NCI-H460 (cell line): ENCODE results near the gene ENDOV. TPM values are rescaled to one million over a fixed set of nuclear protein-coding genes. Genes with fewer than 3 reads are reported as not detected.

Experiments
- DNase-seq: peaks from one replicate; pipeline ENCODE4 v3.0.0-alpha.2; 2016; ENCODE audit warnings: low read depth; ENCODE audit errors: extremely low read depth
- total RNA-seq: library from RNA; depleted of rRNA; stranded (reverse); fragments of >200 nt; shearing (Covaris generic); gene quantifications from 2 replicates; pipeline ENCODE4 v1.2.3, GENCODE V29; 2014

ENDOV gene
- total RNA-seq, 1 experiment from 2014 or later = 25.3 TPM

DNA sequence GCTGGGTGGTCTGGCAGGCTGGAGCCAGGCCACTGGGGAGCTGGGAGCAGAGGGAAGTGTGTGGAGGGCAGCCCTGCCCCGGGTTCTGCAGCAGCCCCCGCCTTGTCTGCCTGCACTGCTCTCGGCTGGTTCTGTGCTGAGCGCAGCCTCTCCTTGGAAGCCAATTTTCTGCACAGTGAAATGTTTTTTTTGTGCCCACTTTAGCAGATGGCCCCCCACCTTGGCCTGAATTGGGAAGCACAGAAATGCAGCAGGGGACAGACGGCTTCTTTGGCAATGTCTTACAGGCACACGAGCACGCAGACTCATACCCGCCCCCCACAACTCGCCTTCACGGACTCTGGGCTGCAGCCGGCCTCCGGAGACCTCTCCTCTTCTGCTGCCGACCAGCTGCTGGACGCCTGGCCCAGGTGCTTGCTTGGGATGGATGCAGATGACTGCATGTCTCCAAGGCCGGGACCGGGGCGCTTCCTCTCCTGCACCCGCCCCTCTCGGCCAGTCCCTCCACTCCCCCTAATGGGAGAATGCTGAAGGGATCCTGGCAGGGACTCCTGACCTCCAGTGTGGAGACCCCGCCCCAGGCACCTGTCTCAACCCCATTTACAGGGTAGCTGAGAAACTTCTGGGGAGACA lies 46.7 kb downstream of the ENDOV start:
- DNase-seq = no peak

DNA sequence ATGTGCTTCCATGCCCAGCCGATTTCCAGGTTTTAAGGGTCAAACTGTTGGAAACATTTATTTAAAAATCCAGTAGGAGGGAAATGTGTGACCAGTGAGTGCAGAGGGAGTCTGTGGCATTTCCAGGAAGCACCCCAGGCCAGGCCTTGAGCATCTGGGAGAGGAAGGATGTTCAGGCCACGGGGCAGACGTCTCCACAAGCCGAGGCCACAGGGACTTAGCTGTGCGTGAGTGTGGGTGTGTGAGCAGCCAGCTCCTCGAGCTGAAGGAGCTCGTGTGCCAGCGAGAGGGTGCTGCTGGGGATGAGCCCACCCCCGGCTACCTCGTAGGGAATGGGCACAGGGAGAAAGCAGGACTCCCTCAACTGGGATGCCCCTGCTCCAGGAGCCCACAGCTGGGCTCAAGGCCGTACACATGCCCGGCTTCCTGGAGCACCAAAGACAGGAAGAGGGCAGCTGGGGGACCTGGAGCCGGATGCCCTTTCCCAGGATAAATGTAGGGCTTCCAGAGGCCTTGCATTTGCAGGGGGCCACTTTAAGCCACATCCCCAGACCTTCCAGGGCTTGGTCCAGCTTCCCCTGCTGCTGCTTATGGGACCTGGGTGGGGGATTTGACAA lies 48.9 kb downstream of the ENDOV start:
- no peak for DNase-seq

DNA sequence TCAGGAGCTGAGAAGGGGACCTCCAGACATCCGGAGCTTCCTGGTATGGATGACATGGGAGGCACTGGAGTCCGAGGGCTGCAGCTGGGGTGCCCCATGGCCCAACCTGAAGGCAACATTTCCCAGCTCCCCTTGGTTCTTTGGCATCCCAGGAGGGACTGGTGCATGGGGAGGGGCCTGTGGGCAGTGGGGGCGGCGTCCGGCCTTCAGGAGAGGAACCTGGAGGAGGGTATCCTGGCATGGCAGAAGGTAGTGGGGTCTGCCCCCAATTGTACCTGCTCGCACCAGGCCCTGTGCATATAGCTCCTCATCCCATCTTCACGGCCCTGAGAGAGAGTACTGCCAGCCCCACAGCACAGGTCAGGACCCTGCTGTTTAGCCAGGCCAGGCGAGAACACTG lies 49.5 kb downstream of the ENDOV start:
- DNase-seq = no peak

DNA sequence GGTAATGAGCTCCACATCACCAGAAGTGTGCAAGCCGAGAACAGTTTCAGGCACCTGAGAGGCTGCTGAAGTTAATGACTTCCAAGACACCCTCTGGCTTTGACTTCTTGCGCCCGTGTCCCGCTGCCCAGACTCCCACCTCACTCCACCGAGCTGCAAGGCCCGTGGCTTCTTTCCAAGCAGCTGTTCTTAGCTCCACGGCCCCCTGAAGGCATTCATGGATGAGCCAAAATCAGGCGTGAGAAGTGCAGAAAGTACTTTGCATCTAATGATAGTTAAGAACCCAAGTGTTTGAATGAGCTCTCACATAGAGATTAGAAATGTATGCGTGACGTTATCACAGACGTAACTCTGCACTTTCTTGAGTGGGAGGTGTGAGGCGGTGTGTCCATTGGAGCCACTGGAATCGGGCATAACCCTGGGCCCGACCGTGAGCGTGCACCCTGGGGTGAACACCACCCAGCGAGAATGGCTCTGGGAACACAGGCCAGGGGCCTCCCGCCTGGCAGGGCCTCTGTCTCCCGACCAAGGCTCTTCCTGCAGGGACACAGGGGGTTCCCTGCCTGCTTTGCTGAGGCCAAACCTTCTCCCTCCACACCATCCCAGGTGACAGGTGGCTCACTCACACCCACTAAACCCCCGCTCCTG lies 50.5 kb downstream of the ENDOV start:
- DNase-seq = no peak

DNA sequence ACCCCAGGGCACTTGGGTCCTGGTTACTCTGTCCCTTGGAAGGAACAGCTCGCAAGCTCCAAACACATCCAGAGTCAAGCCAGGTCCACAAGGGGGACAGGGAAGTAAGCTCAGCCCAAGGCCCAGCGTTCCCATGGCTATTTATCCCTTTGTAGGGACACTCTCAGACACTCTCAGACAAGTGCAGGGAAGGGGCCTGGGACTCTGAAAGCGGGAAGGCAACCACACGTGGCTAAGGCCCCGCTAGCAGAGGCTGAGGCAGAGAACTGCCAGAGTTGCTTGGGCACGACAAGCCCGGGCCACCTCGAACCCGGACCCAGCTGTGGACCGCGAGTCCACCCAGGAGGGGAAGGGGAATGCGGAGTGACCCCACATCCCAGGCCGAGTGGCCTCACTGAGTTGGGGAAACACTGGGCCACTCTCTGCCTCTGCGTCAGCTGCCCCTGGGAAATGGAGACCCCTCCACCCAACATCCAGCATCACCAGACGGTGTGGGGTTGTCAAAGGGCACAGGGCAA lies 51.3 kb downstream of the ENDOV start:
- DNase-seq = no peak

DNA sequence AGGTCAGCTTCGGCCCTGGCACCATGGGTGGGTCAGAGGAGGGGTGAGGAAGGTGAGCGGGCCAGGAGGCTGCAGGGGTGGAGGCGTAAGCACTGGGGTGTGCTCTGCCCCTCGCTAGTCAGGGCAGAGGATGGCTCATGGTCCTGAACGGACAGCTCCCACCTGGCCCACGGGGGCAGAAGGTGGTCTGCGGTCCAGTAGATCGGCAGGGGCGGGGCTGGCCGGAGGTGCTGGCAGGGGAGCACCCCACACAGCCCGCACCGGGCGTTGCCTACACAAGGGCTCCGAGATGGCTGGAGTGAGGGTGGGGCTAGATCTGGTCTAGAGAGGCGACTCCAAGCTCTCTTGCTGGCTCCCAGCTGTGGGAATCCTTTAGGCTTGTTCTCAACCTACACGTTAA lies 53.3 kb downstream of the ENDOV start:
- no peak for DNase-seq

DNA sequence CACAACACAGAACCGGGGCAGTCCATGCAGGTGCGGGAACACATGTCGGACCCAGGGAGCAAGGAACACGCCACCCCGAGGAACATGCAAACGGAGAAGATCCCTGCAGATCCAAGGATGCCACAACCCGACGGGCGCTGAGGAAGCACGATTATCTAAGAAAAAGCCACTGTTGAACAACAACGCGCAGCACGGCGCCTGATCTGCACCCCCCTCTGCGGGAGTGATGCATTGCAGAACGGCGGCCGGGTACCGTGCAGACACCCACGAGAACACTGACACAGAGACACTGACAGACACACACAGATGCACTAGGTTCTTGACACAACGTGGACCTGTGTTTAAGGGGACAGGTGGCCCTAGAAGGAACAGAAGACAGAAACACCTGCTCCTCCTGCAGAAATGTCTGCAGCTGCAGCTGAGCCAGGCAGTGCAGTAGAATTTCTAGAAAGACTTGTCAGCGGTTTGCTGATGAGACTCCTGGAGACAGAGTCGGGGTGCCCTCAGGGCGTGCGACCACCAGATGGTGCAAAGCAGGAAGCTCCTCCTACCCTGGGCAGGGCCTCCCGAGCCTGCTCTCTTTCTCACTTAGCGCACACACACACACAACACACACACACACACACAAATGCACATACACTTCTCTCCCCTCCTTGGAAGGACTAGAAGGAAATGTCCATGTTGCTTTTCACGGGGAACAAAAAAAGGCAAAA lies 54.0 kb downstream of the ENDOV start:
- DNase-seq = no peak

DNA sequence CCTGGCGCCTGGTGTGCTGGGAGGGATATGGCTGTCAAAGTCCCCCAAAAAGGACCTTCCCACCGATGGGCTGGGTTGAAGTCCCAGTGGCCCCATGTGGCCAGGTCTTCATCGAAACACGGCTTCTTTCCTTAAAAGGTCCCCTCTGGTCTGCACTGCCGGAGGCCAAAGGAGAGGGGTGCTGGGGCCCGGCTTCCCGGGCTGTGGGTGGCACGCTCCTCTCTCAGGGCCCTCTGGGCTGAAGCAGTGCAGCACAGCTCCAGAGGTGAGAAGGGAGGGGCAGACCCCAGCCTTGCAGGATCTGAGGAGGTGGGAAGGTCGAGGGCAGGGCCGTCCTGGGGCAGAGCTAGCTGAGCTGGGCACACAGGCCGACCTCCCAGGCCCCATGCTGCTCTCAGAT lies 54.7 kb downstream of the ENDOV start:
- DNase-seq = no peak

DNA sequence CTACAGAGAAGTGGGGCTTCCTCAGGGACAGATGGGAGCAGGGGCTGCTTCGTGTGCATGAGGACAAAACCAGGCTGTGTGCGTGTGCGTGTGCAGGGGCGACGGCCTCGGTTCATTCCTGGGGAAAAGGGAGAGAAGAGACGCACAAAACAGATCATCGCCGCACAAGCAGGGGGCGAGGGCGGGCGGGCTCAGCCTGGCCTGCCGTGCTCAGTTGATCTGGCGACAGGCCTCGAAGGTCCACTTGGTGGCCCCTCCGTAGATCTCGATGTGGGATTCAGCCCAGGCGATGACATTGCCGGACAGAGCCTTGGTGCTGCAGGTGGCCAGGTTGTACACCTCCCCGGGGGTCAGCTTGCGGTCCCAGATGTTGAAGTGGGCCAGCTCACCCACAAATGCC lies 55.6 kb downstream of the ENDOV start:
- DNase-seq = no peak

DNA sequence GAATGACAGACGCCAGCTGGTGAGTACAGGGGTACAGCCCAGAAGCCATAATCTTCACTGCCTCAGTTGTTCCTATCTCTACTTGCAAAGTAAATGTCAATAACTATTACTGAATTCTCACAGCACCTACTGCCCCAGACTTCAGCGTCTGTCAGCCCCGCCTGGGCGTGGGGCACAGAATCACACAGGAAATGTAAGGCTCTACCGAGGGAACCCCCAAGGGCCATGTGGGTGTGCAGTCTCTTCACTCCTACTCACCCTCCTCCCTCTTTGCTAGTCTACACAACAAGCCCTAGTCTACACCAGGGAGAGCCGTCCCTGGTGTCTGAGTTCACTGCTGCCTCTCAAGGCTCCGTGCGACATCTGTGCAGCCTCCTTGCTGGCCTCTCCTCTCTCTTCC lies 57.0 kb downstream of the ENDOV start:
- DNase-seq = no peak

DNA sequence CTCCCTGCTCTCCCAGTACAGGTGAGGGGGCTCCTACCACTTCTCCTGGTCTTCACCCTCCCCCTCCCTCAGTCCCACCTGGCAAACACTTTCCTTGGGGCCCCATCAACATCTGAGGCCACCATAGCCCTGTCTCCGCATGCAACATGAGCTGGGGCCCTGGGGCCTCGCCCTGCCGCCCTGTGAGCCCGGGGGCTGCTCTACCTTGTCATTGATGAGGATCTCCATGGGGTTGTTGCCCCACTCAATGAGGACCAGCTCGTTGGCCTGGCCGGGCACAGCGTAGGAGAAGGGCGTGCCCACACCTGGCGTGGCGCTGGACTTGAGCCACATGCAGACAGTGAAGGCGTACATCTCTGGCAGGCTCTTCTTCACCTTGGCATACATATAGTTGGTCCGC lies 58.0 kb downstream of the ENDOV start:
- DNase-seq = no peak

DNA sequence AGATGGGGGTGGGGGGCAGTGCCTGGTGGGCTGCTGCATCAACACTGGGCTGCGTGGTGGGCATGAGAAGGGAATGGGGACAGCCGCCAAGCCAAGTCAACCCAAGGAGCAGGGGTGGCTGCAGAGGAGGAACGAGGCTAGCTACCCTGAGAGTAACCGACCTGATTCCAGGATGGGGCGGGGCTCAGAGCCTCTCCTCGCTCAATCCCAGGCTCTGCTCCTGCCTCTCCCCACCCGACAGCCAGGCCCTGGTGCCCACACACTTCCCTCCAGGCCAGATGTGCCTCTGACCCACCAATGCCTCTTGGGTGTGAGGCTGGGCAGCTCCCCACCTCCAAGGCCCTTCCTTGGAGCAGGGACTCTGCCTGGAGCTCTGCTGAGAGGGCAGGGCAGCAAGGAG lies 58.7 kb downstream of the ENDOV start:
- no peak for DNase-seq

DNA sequence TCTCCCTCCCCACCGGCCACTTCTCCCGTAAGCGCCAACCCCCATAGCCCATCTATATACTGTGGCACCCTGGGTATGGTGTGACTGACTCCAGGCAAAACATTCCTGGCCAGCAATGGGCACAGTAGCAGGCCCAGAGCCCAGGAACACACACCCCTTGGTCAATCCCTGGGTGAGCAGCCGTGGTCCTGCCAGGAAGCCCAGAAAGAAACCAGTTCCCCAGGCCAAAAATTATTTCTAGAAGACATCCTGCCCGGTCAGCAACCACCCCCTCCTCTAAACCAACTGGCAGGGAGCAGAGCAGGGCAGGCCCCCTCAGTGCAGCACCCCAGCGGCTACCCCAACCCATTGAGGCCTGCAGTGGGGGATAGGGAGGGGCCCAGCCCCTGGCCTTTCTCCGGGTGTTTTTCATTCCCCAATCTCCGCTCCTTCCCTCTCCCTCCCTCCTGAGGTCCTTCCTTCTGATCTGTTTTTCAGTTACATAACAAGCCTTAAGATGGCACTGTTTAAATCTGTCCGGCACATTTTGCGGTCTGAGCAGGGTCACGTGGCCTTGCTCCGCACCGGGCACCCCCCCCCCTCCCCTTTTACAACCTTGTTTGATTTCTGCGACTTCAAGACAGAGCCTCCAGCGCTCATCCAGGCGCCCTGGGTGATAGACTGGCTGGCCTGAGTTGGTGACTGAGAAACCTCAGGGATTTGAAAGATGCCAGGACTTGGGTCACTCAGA lies 59.4 kb downstream of the ENDOV start:
- peak; percentile 45 for DNase-seq

DNA sequence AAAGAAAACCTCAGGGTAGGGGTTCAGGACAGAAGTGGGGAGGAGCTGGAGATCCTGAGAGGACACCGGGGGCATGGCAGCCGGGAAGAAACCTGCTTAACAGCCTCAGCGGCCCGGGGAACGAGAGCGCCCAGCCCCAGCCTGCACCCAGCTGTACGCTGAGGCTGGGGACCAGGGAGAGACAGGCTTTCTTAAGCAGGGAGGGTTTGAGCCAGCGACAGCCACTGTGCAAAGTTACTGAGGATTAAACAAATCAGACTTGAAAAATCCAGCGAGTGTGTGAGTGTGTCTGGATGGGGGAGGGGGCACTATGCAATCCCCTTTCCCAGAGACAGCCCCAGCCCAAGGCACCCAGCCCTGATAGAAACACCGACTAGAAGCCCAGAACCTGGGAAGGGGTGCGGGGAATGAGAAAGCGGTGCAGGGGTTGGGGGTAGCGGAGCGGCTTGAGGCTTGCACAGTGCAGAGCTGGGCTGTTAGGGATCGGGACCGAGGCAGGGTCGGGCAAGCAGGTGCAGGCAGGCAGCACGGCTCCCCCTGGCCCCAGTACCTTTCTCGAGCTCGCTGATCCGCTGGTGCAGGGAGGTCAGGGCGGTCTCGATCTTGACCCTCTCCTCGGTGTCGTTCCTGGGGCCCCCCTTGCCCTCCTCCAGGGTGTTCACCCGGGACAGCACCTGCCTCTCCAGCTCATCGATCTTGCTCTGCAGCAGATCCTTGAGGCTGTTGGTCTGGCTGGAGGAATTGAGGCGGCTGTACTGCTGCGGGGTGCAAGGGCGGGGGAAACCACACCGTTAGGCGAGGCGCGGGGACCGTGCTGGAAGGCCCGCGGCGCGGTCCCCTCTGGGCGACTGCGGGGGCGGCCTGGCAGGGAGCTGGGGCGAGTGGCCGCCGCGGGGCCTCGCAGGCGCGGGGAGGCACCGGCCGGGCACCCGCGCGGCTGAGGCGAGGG lies 60.3 kb downstream of the ENDOV start:
- no peak for DNase-seq

DNA sequence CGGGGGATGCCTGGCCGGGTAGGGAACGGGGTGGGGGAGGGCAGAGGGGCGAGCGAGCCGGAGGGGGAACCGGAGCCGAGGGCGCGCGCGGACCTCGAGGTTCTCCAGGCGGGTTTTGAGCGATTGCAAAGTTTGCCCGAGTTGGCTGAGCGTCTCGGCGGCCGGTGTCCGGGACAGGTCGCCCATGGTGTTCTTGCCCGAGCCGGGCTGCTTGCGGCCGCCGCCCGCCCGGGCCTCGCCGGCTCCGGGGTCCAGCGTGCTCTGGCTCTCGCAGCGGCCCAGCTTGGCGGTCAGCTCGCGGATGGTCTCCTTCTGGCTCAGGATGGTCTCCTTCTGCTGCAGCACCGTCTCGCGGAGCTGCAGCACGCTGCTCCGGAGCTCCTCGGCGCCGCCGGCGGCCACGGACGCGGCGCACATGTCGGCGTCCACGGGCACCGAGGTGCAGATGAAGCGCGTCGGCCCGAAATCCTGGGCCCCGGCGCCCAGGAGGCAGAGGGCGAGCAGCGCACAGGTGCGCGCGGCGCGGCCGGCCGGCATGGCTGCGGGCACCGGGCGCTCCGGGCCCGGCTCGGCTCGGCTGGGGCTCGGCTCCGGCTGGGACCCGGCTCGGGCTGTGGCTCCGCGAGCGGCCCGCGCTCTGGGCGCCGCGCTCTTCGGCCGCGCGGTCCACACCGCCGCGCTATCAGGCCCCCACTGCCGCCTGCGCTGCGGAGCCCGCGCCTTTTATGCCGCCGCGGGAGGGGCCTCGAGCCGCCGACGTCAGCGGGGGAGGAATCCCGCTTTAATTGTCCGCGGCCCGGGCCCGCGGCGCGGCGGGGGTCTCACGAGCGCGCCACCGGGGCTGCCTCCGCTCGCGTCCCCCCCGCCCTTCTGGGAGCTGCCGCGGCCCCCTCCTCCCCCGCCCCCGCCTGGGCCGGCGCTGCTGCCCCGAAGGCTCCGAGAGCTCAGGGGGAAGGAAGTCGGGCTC lies 61.2 kb downstream of the ENDOV start, which contains the start of gene NPTX1:
Gene NPTX1 (minus strand): TSS at position 698 of the 967 bp plus-strand sequence. CDS start 161 bp downstream, at position 537.
- no peak for DNase-seq

DNA sequence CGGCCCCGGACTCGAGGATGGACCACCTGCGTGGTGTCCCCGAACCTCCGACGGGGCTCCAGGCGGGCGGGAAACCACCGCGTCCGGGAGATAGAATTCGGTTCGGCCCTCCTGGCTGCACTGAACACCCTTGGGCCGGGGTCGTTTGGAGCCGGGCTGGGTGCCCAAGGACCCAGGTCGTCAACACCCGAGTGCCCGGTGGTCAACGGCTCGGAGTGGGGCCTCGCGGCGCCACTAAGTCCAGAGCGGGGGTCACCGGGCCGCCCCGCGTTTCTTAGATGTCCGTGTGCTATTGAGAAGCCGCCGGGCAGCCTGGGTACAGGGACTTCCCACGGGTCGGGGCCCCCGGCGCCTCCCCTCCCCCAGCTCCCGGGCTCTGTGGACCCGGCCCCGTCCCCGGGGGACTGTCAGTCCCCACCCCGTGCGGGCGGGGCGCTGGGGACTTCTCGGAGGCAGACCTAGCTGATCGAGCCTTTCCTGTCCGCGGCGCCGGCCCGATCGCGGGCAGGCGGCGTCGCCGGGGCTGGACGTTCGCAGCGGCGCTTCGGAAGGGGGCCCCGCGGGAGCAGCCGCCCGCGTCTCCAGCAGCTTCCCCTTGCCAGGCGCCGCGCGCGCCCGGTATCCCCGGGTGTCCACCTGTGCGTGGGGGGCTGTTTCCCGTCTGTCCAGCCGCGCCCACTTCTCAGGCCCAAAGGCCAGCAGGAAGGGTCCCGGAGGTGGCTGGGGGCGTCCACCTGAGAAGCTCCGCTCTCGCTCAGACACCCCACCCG lies 62.1 kb downstream of the ENDOV start:
- no peak for DNase-seq

DNA sequence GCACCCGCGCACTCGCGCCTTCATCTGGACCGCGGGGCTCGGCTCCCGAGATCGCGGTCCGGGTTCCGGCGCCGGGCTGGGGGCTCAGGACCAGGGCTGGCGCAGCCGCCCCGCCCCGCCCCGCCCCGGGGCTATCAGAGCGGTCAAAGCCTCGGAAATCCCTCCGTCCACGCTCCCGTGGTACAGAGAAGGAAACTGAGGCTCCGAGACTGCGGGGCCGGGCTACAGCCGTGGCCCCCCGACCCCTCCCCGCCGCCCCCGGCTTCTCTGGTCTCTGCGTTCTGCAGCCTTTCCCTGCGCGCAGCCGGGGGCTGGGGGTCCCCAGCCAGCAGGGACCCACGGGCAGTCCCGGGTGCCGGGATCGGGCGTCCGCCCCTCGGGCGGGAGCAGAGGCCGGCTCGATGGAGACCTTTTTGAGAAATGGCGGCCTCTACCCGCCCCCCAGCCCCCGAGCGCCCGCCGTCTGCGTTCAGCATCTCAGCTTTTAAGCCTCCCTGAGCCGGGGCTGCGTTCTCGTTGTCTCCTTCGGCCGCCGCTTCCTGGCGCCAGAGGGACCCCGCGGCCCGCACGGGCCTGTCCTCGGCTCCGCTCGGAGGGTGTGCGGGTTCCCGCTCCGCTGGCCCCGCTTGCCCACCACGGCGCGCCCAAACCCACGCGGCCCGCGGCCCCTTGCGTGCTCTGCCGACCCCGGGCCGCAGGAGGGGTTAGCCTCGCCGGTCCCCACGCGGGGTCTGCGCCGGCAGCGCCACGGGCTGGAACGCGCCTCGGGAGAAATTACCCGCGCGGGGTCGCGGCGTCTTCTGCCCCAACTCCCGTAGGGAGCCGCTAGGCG lies 62.9 kb downstream of the ENDOV start:
- DNase-seq = peak; percentile 33
